ENCODE data around the gene GNG7. TPM values are rescaled to one million over a fixed set of nuclear protein-coding genes. Genes with fewer than 3 reads are reported as not detected.

GNG7 gene
- polyA plus RNA-seq, 1 donor (not counting 4 experiments of a cell fraction or from before 2014, with no cell fraction given), result 0.01 TPM

DNA sequence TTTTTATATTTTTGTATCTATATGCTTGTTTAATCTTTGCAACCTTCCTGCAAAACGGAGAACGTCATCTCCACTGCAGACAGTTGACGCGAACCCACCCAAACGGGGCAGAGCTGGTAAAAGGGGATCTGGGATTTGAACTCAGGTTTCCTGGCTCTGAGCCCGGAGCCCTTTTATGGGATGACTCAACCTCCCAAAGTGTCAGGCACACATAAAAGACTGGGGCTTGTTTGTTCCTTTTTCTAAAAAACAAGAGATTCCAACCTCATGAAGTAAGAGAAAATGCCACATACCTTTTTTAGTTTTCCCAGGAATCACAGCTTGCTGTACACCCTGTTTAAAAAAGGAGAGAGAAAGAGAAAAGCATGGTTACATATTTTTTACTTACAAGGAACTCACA is 147.6 kb downstream of the GNG7 start:
- no peak overlapping the region for H3K4me2 ChIP-seq (ENCODE audit: control insufficient read depth, extremely low read depth, insufficient read depth, low read depth, low read length)
- peaks cover 3% of the 10 kb centered on the region for H3K4me1 ChIP-seq (ENCODE audit: control insufficient read depth, extremely low read depth, insufficient read depth, low read length)
- DNase-seq (ENCODE audit: low read depth, low spot score), result no peak
- no peaks in the 10 kb centered on the region for H3K36me3 ChIP-seq (ENCODE audit: control insufficient read depth in 2 of 2, extremely low read depth in 1 of 2, insufficient read depth in 2 of 2, low read length in 2 of 2)
- H3K27me3 ChIP-seq (ENCODE audit: control insufficient read depth, extremely low read depth, insufficient read depth, low read length), result peaks cover 1% of the 10 kb centered on the region
- no peaks in the 10 kb centered on the region for H3K9me1 ChIP-seq (ENCODE audit: control insufficient read depth, extremely low read depth, insufficient read depth, low read length)
- H3K9ac ChIP-seq (ENCODE audit: control insufficient read depth, extremely low read depth, insufficient read depth, low read length), result no peak overlapping the region
- FAIRE-seq, result no peak
- no peak overlapping the region for H3K4me3 ChIP-seq (ENCODE audit: control insufficient read depth in 2 of 3, extremely low read depth in 1 of 3, insufficient read depth in 2 of 3, low read depth in 1 of 3, low read length in 3 of 3)
- no peak for TF ChIP-seq EZH2 (IDR thresholded peaks at IDR 0.05; ENCODE audit: low read length)
- TF ChIP-seq, protein P1, sequence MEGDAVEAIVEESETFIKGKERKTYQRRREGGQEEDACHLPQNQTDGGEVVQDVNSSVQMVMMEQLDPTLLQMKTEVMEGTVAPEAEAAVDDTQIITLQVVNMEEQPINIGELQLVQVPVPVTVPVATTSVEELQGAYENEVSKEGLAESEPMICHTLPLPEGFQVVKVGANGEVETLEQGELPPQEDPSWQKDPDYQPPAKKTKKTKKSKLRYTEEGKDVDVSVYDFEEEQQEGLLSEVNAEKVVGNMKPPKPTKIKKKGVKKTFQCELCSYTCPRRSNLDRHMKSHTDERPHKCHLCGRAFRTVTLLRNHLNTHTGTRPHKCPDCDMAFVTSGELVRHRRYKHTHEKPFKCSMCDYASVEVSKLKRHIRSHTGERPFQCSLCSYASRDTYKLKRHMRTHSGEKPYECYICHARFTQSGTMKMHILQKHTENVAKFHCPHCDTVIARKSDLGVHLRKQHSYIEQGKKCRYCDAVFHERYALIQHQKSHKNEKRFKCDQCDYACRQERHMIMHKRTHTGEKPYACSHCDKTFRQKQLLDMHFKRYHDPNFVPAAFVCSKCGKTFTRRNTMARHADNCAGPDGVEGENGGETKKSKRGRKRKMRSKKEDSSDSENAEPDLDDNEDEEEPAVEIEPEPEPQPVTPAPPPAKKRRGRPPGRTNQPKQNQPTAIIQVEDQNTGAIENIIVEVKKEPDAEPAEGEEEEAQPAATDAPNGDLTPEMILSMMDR (optimal IDR thresholded peaks at IDR 0.05 in 1 of 3, IDR thresholded peaks at IDR 0.05 in 1 of 3, conservative IDR thresholded peaks at IDR 0.05 in 1 of 3; ENCODE audit: extremely low read depth in 1 of 3, insufficient read depth in 2 of 3, low read length in 3 of 3), result no peak
- H3K27ac ChIP-seq (ENCODE audit: control insufficient read depth, insufficient read depth, low read length), result no peak overlapping the region
- dilution Hi-C loops (cut with MboI; ENCODE audit: extremely low pct_ligation_motif_present, low sequenced_read_pairs), result no loop called here
- no peaks in the 10 kb centered on the region for H3K79me2 ChIP-seq (ENCODE audit: control insufficient read depth, insufficient read depth, low read length)
- H3K9me3 ChIP-seq (ENCODE audit: control insufficient read depth, low read depth, low read length), result no peaks in the 10 kb centered on the region
- no peak overlapping the region for H2AFZ ChIP-seq (ENCODE audit: control insufficient read depth, low read length)
- H4K20me1 ChIP-seq (ENCODE audit: control insufficient read depth, extremely low read depth, insufficient read depth, low read length), result no peaks in the 10 kb centered on the region

- no peak for FAIRE-seq
- Histone ChIP-seq H3K4me3 (ENCODE audit: control insufficient read depth in 2 of 3, extremely low read depth in 1 of 3, insufficient read depth in 2 of 3, low read depth in 1 of 3, low read length in 3 of 3) (no peak overlapping the region), H3K9me1 (ENCODE audit: control insufficient read depth, extremely low read depth, insufficient read depth, low read length) (no peaks in the 10 kb centered on the region), H3K27ac (ENCODE audit: control insufficient read depth, insufficient read depth, low read length) (no peak overlapping the region), H3K27me3 (ENCODE audit: control insufficient read depth, extremely low read depth, insufficient read depth, low read length) (no peaks in the 10 kb centered on the region), H2AFZ (ENCODE audit: control insufficient read depth, low read length) (no peak overlapping the region), H3K9me3 (ENCODE audit: control insufficient read depth, low read depth, low read length) (no peaks in the 10 kb centered on the region), H3K4me1 (ENCODE audit: control insufficient read depth, extremely low read depth, insufficient read depth, low read length) (peaks cover 3% of the 10 kb centered on the region), H3K4me2 (ENCODE audit: control insufficient read depth, extremely low read depth, insufficient read depth, low read depth, low read length) (no peak overlapping the region), H3K79me2 (ENCODE audit: control insufficient read depth, insufficient read depth, low read length) (no peaks in the 10 kb centered on the region), H4K20me1 (ENCODE audit: control insufficient read depth, extremely low read depth, insufficient read depth, low read length) (no peaks in the 10 kb centered on the region), H3K9ac (ENCODE audit: control insufficient read depth, extremely low read depth, insufficient read depth, low read length) (no peak overlapping the region), H3K36me3 (ENCODE audit: control insufficient read depth in 2 of 2, extremely low read depth in 1 of 2, insufficient read depth in 2 of 2, low read length in 2 of 2) (no peaks in the 10 kb centered on the region)
- no peak for DNase-seq (ENCODE audit: low read depth, low spot score)
- dilution Hi-C loops (cut with MboI; ENCODE audit: extremely low pct_ligation_motif_present, low sequenced_read_pairs), result no loop called here
- TF ChIP-seq, protein P1 (optimal IDR thresholded peaks at IDR 0.05 in 1 of 3, IDR thresholded peaks at IDR 0.05 in 1 of 3, conservative IDR thresholded peaks at IDR 0.05 in 1 of 3; ENCODE audit: extremely low read depth in 1 of 3, insufficient read depth in 2 of 3, low read length in 3 of 3), result no peak
- no peak for TF ChIP-seq EZH2 (IDR thresholded peaks at IDR 0.05; ENCODE audit: low read length)
Observed at GRCh38 chr19:2553510-2553909, 149.0 kb downstream of the GNG7 start.
